NCI-H748 (cell line): ENCODE measurements around the gene C11orf91.

Source experiments
- DNase-seq: peaks from one replicate; lab custom pipeline; 2025; ENCODE audit not compliant: unreplicated experiment; lab: John Stamatoyannopoulos, UW

C11orf91 gene

DNA sequence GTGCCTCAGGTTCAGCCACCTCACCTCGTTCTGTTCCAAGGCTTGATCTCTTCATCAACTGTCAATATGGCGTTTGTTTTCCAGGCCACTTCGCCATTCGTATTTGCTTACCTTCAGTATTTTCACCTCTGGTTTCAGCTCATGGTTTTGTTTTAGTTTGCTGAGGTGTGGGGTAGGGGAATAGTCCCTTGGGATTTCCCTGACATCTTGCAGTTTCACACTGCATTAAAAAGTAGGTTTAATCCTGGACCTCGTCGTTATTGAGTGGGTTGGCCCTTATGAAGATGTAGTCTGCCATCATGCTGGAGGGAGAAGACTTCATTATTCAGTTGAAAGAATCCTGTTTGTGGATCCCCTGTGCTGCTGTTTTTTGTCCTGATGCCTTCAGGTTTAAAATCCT, 46.0 kb downstream of the C11orf91 start:
- DNase-seq: no peak

DNA sequence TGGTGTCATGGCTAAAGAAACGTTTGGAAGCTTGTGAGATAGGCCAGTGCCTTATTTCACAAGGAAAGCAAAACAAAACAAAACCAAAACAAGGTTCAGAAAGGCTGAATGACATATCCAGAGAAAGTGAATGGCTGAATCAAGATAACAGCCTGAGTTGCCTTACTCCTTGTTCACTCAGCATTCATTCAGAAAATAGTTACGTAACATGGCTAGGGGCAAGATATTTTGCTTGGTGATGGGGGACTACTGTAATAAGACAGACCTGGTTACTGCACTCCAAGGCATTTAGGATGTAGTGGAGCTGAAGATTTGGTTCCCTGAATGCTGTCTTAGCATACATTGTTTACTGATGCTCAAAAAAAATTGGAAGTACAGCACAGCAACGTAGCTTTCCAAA, 47.7 kb downstream of the C11orf91 start:
- no peak for DNase-seq

DNA sequence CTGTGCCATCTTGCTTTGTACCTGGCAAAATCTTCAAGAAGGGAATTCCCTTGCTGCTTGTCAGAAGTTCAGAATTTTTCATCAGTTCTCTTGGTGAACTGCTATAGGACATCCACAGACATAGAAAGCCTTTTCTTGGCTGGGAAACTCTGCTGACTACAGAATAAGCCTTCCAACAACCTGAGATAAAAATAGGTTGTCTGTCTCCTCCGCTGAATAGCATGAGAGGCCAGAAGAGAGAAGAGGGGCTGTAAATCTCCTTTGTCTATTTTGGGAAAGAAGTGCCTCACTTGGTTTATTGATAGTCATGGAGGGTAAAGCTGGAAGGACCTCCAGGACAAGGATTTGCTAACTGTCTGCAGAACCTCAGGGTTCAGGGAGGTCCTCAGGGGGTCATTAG, 48.2 kb downstream of the C11orf91 start:
- no peak for DNase-seq

DNA sequence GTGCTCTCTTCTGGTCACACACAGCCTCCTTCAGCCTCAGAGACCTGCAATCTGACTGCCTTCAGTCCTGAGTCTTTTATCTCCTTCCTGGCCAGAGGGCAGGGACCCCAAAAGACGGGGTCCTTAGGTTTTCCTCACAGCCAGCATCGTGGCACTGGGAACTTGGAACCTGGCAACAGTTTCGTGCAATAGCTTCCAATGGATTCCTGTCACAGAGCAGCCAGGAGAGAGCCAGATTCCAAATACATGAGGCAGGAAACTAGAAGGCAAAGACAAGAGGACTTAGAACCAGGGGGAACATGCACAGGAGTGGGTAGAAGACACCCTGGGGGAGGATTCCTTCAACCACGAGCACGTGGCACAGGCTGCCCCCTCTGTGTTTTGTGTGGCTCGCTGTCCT, 48.6 kb downstream of the C11orf91 start:
- no peak for DNase-seq

DNA sequence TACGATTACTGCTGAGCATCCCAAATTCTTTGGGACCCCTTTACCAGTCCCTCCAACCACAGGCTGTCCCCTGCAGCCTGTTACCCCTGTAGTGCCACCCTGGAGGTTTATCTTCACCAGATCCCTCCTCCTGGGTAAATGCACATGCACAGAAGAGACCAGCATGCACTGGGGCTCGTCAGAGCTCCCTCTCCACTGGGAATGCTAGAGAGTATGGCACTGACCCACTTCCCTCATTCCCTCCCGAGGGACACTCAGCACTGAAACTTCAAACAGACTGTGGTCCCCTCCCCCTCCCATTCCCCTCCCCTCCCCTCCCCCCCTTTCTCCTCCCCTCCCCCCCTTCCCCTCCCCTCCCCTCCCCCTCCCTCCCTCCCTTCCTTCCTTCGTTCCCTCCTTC, 49.1 kb downstream of the C11orf91 start:
- no peak for DNase-seq

DNA sequence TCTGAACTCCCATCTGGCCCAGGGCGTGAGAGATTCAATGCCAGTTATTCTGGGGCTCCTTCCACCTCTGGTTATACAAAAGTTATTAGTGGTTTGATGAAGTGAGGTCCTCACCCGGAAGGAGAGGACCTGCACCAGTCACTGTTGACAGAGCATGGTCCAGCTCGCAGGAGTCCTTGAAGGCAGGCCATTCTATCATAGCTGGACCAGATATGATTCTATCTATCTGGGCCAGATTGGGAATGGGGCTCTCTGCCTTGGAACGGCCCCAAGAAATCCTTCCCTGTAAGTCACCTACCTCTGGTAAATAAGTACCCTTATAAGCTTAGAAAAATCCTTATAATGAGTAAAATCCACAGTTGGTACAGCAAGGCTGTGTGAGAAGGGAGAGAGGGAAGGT, 50.7 kb downstream of the C11orf91 start:
- no peak for DNase-seq
